GM19240 (cell line): ENCODE data around the gene FST.

Experiments used
- DNase-seq: peaks from one replicate; pipeline ENCODE4 v3.0.0; 2011; ENCODE audit warnings: low spot score; ENCODE audit not compliant: insufficient read length

FST gene

DNA sequence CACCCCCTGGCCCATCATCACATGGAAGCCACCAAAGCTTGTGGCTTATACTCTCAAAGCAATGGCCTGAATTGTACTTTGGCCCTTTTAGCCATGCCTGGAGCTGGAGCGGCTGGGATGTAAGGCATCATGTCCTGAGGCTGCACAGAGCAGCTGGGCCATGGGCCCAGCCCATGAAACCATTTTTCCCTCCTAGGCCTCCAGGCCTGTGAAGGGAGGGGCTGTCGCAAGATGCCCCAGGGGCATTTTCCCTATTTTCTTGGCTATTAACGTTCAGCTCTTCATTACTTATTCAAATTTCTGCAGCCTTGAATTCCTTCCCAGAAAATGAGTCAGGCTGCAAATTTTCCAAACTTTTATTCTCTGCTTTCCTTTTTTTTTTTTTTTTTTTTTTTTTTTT lies 27.7 kb downstream of the FST start:
- DNase-seq: no peak

DNA sequence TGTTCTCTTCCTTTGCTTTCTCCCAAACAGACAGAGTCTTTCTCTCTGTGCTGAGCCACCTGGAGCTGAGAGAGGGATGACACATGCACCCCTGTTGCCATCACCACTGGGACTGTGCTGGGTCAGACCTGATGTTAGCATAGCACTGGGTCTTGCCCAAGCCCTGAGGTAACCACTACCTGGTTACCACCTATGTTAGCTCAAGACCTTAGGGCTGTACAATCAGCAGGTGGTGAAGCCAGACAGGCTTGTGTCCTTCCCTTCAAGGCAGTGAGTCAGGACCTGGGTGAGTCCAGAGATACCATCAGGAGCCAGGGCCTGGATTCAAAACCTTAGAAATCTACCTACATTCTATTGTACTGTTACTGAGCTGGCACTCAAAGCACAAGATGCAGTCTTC lies 32.1 kb downstream of the FST start:
- DNase-seq: no peak

DNA sequence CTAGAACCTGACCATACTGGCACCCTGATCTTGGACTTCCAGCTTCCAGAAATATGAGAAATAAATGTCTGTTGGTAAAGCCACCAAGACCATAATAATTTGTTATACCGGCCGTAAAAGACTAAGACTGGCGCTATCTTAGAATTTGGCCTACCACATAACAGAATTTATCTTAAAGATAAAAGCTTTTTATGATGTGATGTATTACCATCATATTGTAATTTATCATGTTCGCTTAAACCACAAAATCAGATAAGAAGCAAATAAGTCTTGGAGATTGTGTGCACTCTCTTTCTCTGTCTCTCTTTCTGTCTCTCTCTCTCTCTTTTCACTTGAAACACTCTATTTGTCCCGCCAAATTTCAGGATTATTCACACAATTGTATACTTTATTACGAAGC lies 35.6 kb downstream of the FST start:
- no peak for DNase-seq

DNA sequence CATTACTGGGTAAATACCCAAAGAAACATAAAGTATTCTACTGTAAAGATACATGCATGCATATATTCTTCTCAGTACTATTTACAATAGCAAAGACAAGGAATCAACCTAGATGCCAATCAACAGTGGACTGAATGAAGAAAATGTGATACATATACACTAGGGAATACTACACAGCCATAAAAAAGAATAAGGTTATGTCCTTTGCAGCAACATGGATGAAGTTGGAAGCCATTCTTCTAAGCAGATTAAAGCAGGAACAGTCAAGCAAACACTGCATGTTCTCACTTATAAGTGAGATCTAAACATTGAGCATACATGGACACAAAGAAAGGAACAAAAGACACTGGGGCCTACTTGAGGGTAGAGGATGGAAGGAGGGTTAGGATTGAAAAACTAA lies 40.4 kb downstream of the FST start:
- no peak for DNase-seq
